ENCODE results near the gene ERG.

DNA sequence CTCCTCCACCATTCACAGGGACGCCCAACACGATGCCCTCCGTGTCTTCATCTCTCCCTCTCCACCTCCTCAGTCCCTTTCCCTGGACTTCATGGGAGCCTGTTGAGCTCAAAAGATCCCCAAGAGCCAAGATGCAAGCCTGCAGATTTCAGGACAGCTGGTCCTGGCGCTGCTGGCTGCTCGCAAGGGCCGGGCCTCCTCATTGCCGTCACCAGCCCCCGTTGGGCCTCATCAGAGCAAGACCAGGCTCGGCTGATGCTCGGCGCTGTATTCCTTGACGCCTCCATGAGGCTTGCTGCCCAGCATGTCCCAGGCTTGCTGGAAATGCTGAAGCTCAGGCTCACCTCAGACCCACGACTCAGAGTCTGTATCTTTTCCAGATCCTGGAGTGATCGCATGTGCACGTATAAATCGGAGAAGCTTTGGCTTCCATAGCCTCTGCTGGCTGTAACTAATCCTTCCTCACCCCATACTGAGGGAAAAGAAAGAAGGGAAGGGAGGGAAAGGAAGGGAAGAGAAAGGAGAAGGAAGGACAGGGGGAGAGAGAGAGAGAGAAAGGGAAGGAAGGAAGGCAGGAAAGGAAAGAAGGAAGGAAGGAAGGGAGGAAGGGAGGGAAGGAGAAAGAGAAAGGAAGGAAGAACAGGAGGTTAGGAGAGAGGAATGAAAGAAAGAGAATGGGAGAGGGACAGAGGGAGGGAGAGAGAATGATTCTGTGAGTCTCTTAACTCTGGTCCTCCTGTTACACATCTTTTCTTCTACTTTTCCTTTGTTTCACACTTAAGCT lies 146.9 kb downstream of the ERG start:
- TF ChIP-seq, protein P1, sequence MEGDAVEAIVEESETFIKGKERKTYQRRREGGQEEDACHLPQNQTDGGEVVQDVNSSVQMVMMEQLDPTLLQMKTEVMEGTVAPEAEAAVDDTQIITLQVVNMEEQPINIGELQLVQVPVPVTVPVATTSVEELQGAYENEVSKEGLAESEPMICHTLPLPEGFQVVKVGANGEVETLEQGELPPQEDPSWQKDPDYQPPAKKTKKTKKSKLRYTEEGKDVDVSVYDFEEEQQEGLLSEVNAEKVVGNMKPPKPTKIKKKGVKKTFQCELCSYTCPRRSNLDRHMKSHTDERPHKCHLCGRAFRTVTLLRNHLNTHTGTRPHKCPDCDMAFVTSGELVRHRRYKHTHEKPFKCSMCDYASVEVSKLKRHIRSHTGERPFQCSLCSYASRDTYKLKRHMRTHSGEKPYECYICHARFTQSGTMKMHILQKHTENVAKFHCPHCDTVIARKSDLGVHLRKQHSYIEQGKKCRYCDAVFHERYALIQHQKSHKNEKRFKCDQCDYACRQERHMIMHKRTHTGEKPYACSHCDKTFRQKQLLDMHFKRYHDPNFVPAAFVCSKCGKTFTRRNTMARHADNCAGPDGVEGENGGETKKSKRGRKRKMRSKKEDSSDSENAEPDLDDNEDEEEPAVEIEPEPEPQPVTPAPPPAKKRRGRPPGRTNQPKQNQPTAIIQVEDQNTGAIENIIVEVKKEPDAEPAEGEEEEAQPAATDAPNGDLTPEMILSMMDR (IDR thresholded peaks at IDR 0.05) = no peak
- TF ChIP-seq EP300 (IDR thresholded peaks at IDR 0.05) (no peak), POLR2A (IDR thresholded peaks at IDR 0.05; ENCODE audit: low read length) (no peak), ZC3H11A (IDR thresholded peaks at IDR 0.05) (no peak), FOSL2 (IDR thresholded peaks at IDR 0.05) (no peak), FOSL2 (CRISPR knock-in tag; IDR thresholded peaks at IDR 0.05) (no peak), ZFP36 (IDR thresholded peaks at IDR 0.05; ENCODE audit: borderline replicate concordance, partially characterized antibody) (no peak), REST (IDR thresholded peaks at IDR 0.05) (no peak), BCL3 (IDR thresholded peaks at IDR 0.05) (no peak), RCOR1 (IDR thresholded peaks at IDR 0.05; ENCODE audit: low read depth, low read length) (no peak), ELK1 (IDR thresholded peaks at IDR 0.05; ENCODE audit: low read depth, low read length) (no peak), RAD21 (conservative IDR thresholded peaks at IDR 0.05 in 1 of 2, IDR thresholded peaks at IDR 0.05 in 1 of 2) (no peak), MAX (IDR thresholded peaks at IDR 0.05) (no peak), CHD2 (IDR thresholded peaks at IDR 0.05; ENCODE audit: low read length, partially characterized antibody) (no peak)
- TF ChIP-seq, protein P2, sequence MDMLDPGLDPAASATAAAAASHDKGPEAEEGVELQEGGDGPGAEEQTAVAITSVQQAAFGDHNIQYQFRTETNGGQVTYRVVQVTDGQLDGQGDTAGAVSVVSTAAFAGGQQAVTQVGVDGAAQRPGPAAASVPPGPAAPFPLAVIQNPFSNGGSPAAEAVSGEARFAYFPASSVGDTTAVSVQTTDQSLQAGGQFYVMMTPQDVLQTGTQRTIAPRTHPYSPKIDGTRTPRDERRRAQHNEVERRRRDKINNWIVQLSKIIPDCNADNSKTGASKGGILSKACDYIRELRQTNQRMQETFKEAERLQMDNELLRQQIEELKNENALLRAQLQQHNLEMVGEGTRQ (IDR thresholded peaks at IDR 0.05) = no peak

Data from A549 (cell line).